ENCODE data around the gene DLG5.

The DLG5 gene

GRCh38 chr10:77872947-77873535 is 53.5 kb downstream of the DLG5 start:
- Histone ChIP-seq H3K4me3 (ENCODE audit: low read length) (no peak overlapping the region), H3K36me3 (ENCODE audit: insufficient read depth, low read length) (peaks cover 3% of the 10 kb centered on the region), H3K27me3 (ENCODE audit: insufficient read depth, low read length) (no peaks in the 10 kb centered on the region), H3K9me3 (ENCODE audit: low read length) (no peaks in the 10 kb centered on the region), H2AFZ (ENCODE audit: low read depth, low read length) (no peak overlapping the region), H3K4me1 (ENCODE audit: insufficient read depth, low read length) (peaks cover 13% of the 10 kb centered on the region)

- no peak overlapping the region for H3K4me3 ChIP-seq (ENCODE audit: low read length)
- H2AFZ ChIP-seq (ENCODE audit: low read depth, low read length), result no peak overlapping the region
- H3K4me1 ChIP-seq (ENCODE audit: insufficient read depth, low read length), result peaks cover 6% of the 10 kb centered on the region
- no peaks in the 10 kb centered on the region for H3K27me3 ChIP-seq (ENCODE audit: insufficient read depth, low read length)
- H3K9me3 ChIP-seq (ENCODE audit: low read length), result no peaks in the 10 kb centered on the region
- peaks cover 10% of the 10 kb centered on the region for H3K36me3 ChIP-seq (ENCODE audit: insufficient read depth, low read length)
These were observed 54.2 kb downstream of the DLG5 start for GRCh38 chr10:77872151-77872946.

- no peaks in the 10 kb centered on the region for H3K27me3 ChIP-seq (ENCODE audit: insufficient read depth, low read length)
- H3K36me3 ChIP-seq (ENCODE audit: insufficient read depth, low read length), result peaks cover 27% of the 10 kb centered on the region
- no peaks in the 10 kb centered on the region for H3K9me3 ChIP-seq (ENCODE audit: low read length)
- no peak overlapping the region for H3K4me3 ChIP-seq (ENCODE audit: low read length)
- no peak overlapping the region for H2AFZ ChIP-seq (ENCODE audit: low read depth, low read length)
- H3K4me1 ChIP-seq (ENCODE audit: insufficient read depth, low read length), result no peaks in the 10 kb centered on the region
These were observed 56.7 kb downstream of the DLG5 start for GRCh38 chr10:77869626-77870420.

- H3K4me3 ChIP-seq (ENCODE audit: low read length), result no peak overlapping the region
- peaks cover 30% of the 10 kb centered on the region for H3K36me3 ChIP-seq (ENCODE audit: insufficient read depth, low read length)
- H3K4me1 ChIP-seq (ENCODE audit: insufficient read depth, low read length), result no peaks in the 10 kb centered on the region
These were observed 58.0 kb downstream of the DLG5 start for GRCh38 chr10:77868523-77868922.

GRCh38 chr10:77867124-77867719 is 59.3 kb downstream of the DLG5 start:
- Histone ChIP-seq H3K36me3 (ENCODE audit: insufficient read depth, low read length) (peaks cover 30% of the 10 kb centered on the region), H3K9me3 (ENCODE audit: low read length) (no peaks in the 10 kb centered on the region), H2AFZ (ENCODE audit: low read depth, low read length) (no peak overlapping the region), H3K4me3 (ENCODE audit: low read length) (no peak overlapping the region), H3K27me3 (ENCODE audit: insufficient read depth, low read length) (no peaks in the 10 kb centered on the region), H3K4me1 (ENCODE audit: insufficient read depth, low read length) (no peaks in the 10 kb centered on the region)

More at GRCh38 chr10:77868523-77868922, 58.0 kb downstream of the DLG5 start:
- Histone ChIP-seq H3K27me3 (ENCODE audit: insufficient read depth, low read length) (no peaks in the 10 kb centered on the region), H2AFZ (ENCODE audit: low read depth, low read length) (no peak overlapping the region), H3K9me3 (ENCODE audit: low read length) (no peaks in the 10 kb centered on the region)

GRCh38 chr10:77866598-77866997 is 60.0 kb downstream of the DLG5 start:
- Histone ChIP-seq H3K9me3 (ENCODE audit: low read length) (no peaks in the 10 kb centered on the region), H3K4me1 (ENCODE audit: insufficient read depth, low read length) (no peaks in the 10 kb centered on the region), H2AFZ (ENCODE audit: low read depth, low read length) (no peak overlapping the region), H3K27me3 (ENCODE audit: insufficient read depth, low read length) (no peaks in the 10 kb centered on the region), H3K4me3 (ENCODE audit: low read length) (no peak overlapping the region), H3K36me3 (ENCODE audit: insufficient read depth, low read length) (peaks cover 30% of the 10 kb centered on the region)

GRCh38 chr10:77865580-77866324 is 60.8 kb downstream of the DLG5 start:
- Histone ChIP-seq H3K4me3 (ENCODE audit: low read length) (no peak overlapping the region), H3K4me1 (ENCODE audit: insufficient read depth, low read length) (no peaks in the 10 kb centered on the region), H2AFZ (ENCODE audit: low read depth, low read length) (no peak overlapping the region), H3K36me3 (ENCODE audit: insufficient read depth, low read length) (peaks cover 30% of the 10 kb centered on the region), H3K9me3 (ENCODE audit: low read length) (no peaks in the 10 kb centered on the region), H3K27me3 (ENCODE audit: insufficient read depth, low read length) (no peaks in the 10 kb centered on the region)

GRCh38 chr10:77864151-77864851 is 62.3 kb downstream of the DLG5 start:
- H3K9me3 ChIP-seq (ENCODE audit: low read length), result no peaks in the 10 kb centered on the region
- no peaks in the 10 kb centered on the region for H3K27me3 ChIP-seq (ENCODE audit: insufficient read depth, low read length)
- H3K4me3 ChIP-seq (ENCODE audit: low read length), result no peak overlapping the region
- H2AFZ ChIP-seq (ENCODE audit: low read depth, low read length), result no peak overlapping the region
- peaks cover 30% of the 10 kb centered on the region for H3K36me3 ChIP-seq (ENCODE audit: insufficient read depth, low read length)
- H3K4me1 ChIP-seq (ENCODE audit: insufficient read depth, low read length), result no peaks in the 10 kb centered on the region

GRCh38 chr10:77863446-77863845 is 63.1 kb downstream of the DLG5 start:
- H3K27me3 ChIP-seq (ENCODE audit: insufficient read depth, low read length), result no peaks in the 10 kb centered on the region
- peaks cover 26% of the 10 kb centered on the region for H3K36me3 ChIP-seq (ENCODE audit: insufficient read depth, low read length)
- no peak overlapping the region for H3K4me3 ChIP-seq (ENCODE audit: low read length)
- no peaks in the 10 kb centered on the region for H3K4me1 ChIP-seq (ENCODE audit: insufficient read depth, low read length)
- H3K9me3 ChIP-seq (ENCODE audit: low read length), result no peaks in the 10 kb centered on the region
- H2AFZ ChIP-seq (ENCODE audit: low read depth, low read length), result no peak overlapping the region

GRCh38 chr10:77862595-77862994 is 64.0 kb downstream of the DLG5 start:
- peaks cover 26% of the 10 kb centered on the region for H3K36me3 ChIP-seq (ENCODE audit: insufficient read depth, low read length)
- no peaks in the 10 kb centered on the region for H3K4me1 ChIP-seq (ENCODE audit: insufficient read depth, low read length)
- H3K4me3 ChIP-seq (ENCODE audit: low read length), result no peak overlapping the region
- H3K27me3 ChIP-seq (ENCODE audit: insufficient read depth, low read length), result no peaks in the 10 kb centered on the region
- H2AFZ ChIP-seq (ENCODE audit: low read depth, low read length), result no peak overlapping the region
- H3K9me3 ChIP-seq (ENCODE audit: low read length), result no peaks in the 10 kb centered on the region

GRCh38 chr10:77861366-77861765 is 65.2 kb downstream of the DLG5 start:
- no peaks in the 10 kb centered on the region for H3K4me1 ChIP-seq (ENCODE audit: insufficient read depth, low read length)
- H2AFZ ChIP-seq (ENCODE audit: low read depth, low read length), result no peak overlapping the region
- H3K36me3 ChIP-seq (ENCODE audit: insufficient read depth, low read length), result peaks cover 22% of the 10 kb centered on the region

GRCh38 chr10:77859865-77860282 is 66.7 kb downstream of the DLG5 start:
- Histone ChIP-seq H3K9me3 (ENCODE audit: low read length) (no peaks in the 10 kb centered on the region), H3K4me3 (ENCODE audit: low read length) (no peak overlapping the region), H3K4me1 (ENCODE audit: insufficient read depth, low read length) (no peaks in the 10 kb centered on the region), H3K36me3 (ENCODE audit: insufficient read depth, low read length) (peaks cover 23% of the 10 kb centered on the region), H2AFZ (ENCODE audit: low read depth, low read length) (no peak overlapping the region), H3K27me3 (ENCODE audit: insufficient read depth, low read length) (no peaks in the 10 kb centered on the region)

More at GRCh38 chr10:77861366-77861765, 65.2 kb downstream of the DLG5 start:
- no peak overlapping the region for H3K4me3 ChIP-seq (ENCODE audit: low read length)
- H3K27me3 ChIP-seq (ENCODE audit: insufficient read depth, low read length), result no peaks in the 10 kb centered on the region
- no peaks in the 10 kb centered on the region for H3K9me3 ChIP-seq (ENCODE audit: low read length)
